Sigmoid colon (tissue), 7 donors: Measurements from ENCODE around the gene TRAFD1. TPM values are rescaled to one million over a fixed set of nuclear protein-coding genes. Genes with fewer than 3 reads are reported as not detected.

ENCODE experiments used
- DNase-seq: peaks from one replicate; pipeline ENCODE4 v3.0.0-alpha.2; 2019
- H3K27ac ChIP-seq, 4 donors: fragments of 200-600 bp; sonication (generic); one replicate each; pipeline ENCODE4 v1.5.1; 2016 to 2019; ENCODE audit warnings: mild to moderate bottlenecking in 1 of 4
- H3K27me3 ChIP-seq, 3 donors: fragments of 200-600 bp; sonication (generic); one replicate each; pipeline ENCODE4 v1.5.1; 2019; ENCODE audit warnings: mild to moderate bottlenecking in 1 of 3
- H3K36me3 ChIP-seq, 4 donors: fragments of 200-600 bp; sonication (generic); one replicate each; pipeline ENCODE4 v1.5.1; 2016 to 2019
- H3K4me1 ChIP-seq, 4 donors: fragments of 200-600 bp; sonication (generic); one replicate each; pipeline ENCODE4 v1.5.1; 2017 to 2019
- H3K4me3 ChIP-seq, 4 donors: fragments of 200-600 bp; sonication (generic); one replicate each; pipeline ENCODE4 v1.5.1; 2017 to 2019; ENCODE audit warnings: mild to moderate bottlenecking in 2 of 4, moderate library complexity in 1 of 4
- H3K9me3 ChIP-seq, 4 donors: fragments of 200-600 bp in 3 of 4; sonication (generic) in 3 of 4; one replicate each; pipeline versions ENCODE4 v1.5.1 to v1.6.1; 2013 to 2019
- EP300 ChIP-seq, 4 donors: sonication (generic); formaldehyde crosslinking; IDR thresholded peaks; one replicate each; pipeline ENCODE4 v1.6.1; 2017; ENCODE audit warnings: antibody characterized with exemption in 4 of 4
- POLR2A ChIP-seq, 2 donors: fragments of 450-650 bp; IDR thresholded peaks; one replicate each; pipeline ENCODE4 v1.6.1; 2016; ENCODE audit warnings: antibody characterized with exemption in 2 of 2, mild to moderate bottlenecking in 2 of 2, moderate library complexity in 2 of 2
- POLR2AphosphoS5 ChIP-seq, 4 donors: sonication (generic); formaldehyde crosslinking; IDR thresholded peaks; one replicate each; pipeline ENCODE4 v1.6.1; 2017; ENCODE audit warnings: antibody characterized with exemption in 4 of 4
- WGBS, 2 donors: extraction: QIAGEN DNeasy Blood & Tissue Kit; methylation state at CpG; one replicate each; pipeline ENCODE4 v1.1.7; 2013; 5-methylcytosine and 5-hydroxymethylcytosine counted together
- intact Hi-C: fragments of 100-400 bp; cut with DNase I; formaldehyde crosslinking; loops from one replicate; pipeline ENCODE4 v1.15.1; 2023
- polyA plus RNA-seq, 3 donors: library from polyadenylated mRNA; stranded (reverse); fragments of 200-250 nt; gene quantifications; one replicate each; pipeline ENCODE4 v1.2.3, GENCODE V29; 2013
- total RNA-seq, 4 donors: library from RNA; depleted of rRNA; stranded (reverse); fragments of >200 nt; gene quantifications; one replicate each; pipeline ENCODE4 v1.1.0, GENCODE V29; 2016
- TF ChIP-seq, protein P1 (sequence below), 4 experiments: fragments of 450-650 bp in 3 of 4; fragments of 200-600 bp in 1 of 4; IDR thresholded peaks; one replicate each; pipeline ENCODE4 v1.5.1; 2016 to 2019; ENCODE audit warnings: antibody characterized with exemption in 4 of 4, mild to moderate bottlenecking in 3 of 4, moderate library complexity in 2 of 4
- donor health status: healthy with polysubstance abuse.
- donor health status: Bipolar disorder and iron deficiency.
- donor health status: healthy.

The TRAFD1 gene, protein sequence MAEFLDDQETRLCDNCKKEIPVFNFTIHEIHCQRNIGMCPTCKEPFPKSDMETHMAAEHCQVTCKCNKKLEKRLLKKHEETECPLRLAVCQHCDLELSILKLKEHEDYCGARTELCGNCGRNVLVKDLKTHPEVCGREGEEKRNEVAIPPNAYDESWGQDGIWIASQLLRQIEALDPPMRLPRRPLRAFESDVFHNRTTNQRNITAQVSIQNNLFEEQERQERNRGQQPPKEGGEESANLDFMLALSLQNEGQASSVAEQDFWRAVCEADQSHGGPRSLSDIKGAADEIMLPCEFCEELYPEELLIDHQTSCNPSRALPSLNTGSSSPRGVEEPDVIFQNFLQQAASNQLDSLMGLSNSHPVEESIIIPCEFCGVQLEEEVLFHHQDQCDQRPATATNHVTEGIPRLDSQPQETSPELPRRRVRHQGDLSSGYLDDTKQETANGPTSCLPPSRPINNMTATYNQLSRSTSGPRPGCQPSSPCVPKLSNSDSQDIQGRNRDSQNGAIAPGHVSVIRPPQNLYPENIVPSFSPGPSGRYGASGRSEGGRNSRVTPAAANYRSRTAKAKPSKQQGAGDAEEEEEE
- total RNA-seq (10 to 100 TPM; 42.1 to 90.8 (median 74.7) TPM), polyA plus RNA-seq (10 to 100 TPM; 17.4 to 42.1 (median 17.6) TPM)

DNA sequence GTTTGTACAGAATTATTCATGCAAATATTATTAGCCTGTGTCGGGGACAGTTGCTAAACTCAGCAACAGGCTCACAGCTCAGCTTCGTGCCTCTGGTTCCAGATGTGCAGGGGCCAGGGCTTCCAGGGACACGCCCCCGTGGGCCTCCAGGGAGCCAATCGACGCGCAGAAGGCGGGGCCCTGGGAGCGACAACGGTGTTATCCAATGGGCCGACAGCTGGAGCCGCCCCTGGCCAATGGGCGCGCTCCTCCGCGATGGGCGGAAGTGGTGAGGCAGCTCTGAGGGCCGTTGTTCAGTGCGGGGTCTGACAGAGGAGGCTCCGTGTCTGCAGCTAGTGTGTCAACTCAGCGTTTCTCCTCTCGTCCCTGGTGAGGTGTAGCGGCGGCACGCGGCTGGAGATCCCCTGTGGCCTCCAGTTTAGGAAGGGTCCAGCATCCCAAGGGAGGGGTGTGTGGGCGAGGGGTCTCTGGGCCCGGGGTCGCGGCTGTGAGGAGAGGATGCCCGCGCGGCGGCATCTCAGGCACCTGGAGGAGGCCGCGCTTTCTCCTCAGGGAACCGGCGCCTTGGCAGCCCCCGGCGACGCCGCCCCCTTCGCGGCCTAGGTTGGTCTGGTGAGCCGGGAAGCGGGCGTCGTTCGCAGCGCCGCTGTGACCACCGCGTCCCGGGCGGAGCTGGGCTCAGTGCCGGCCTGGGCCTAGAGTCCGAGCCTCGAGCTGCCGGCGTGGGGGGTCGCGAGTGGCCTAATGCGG, at the start of gene TRAFD1:
TSS of gene TRAFD1 (plus strand) at position 311 of the 750 bp plus-strand sequence. CDS start 4,963 bp downstream, outside the sequence.
- Histone ChIP-seq H3K36me3 (no peaks in the 10 kb centered on the region), H3K27ac (peak within 1 kb of the TSS; percentile 96 to 99 (median 98)), H3K9me3 (no peaks in the 10 kb centered on the region), H3K27me3 (no peaks in the 10 kb centered on the region), H3K4me3 (peak within 1 kb of the TSS; percentile 80 to 94 (median 94)), H3K4me1 (peaks cover 0 to 81% (median 65%) of the 10 kb centered on the region in 4 donors)
- DNase-seq: peak; percentile 99
- intact Hi-C loops: loop anchor here (1.0 to 10.0 kb wide), 3 partner anchors 16 to 259 kb away; partner anchors contain the start of genes ERP29, HECTD4 and TMEM116
- 0% methylated on average over 63 of the region's 63 CpGs for WGBS, 2 donors
- TF ChIP-seq, protein P1, sequence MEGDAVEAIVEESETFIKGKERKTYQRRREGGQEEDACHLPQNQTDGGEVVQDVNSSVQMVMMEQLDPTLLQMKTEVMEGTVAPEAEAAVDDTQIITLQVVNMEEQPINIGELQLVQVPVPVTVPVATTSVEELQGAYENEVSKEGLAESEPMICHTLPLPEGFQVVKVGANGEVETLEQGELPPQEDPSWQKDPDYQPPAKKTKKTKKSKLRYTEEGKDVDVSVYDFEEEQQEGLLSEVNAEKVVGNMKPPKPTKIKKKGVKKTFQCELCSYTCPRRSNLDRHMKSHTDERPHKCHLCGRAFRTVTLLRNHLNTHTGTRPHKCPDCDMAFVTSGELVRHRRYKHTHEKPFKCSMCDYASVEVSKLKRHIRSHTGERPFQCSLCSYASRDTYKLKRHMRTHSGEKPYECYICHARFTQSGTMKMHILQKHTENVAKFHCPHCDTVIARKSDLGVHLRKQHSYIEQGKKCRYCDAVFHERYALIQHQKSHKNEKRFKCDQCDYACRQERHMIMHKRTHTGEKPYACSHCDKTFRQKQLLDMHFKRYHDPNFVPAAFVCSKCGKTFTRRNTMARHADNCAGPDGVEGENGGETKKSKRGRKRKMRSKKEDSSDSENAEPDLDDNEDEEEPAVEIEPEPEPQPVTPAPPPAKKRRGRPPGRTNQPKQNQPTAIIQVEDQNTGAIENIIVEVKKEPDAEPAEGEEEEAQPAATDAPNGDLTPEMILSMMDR (IDR thresholded peaks at IDR 0.05): no peak
- TF ChIP-seq POLR2A (IDR thresholded peaks at IDR 0.05) (peak; percentile 96 to 98), POLR2AphosphoS5 (IDR thresholded peaks at IDR 0.05) (peak; percentile 99 to 100 (median 99)), EP300 (IDR thresholded peaks at IDR 0.05) (peak in 1 of 4 donors; percentile 1)

DNA sequence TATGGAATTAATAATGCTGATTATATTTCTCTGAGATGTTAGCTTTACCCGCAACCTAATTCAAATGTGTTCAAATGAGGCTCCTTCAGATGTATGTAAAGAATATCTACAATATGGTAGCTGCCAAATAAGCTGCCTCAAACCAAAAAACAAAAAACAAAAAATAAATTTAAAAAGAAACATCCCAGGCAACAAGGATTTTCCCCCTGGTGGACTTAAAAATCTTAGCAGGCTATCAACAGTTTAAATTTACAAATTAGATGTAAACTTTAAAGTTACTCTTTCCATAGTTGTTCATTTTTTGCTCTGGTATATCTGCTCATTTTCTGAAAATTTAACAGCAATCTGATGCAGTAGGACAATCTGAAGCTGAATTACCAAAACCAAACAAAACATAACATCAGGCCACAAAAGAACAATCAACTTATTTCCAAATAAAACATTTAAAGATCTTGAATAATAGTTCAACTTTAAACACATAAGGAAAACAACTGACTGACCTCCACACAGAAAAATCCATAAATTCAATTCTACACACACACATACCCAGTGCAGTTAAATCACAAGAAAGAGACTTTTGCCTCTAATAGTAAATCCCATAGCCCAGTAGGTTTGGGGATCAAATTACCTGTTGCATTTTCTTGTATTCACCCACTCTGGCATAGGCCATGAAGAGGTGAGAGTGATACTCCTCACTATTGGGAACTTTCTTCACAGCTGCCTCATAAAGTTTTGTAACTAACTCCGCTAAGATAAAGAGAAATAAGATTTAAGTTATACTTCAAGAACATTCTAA, 38.1 kb upstream of the TRAFD1 start:
- Histone ChIP-seq H3K27me3 (no peaks in the 10 kb centered on the region), H3K27ac (no peak overlapping the region), H3K36me3 (peaks cover 8 to 65% (median 19%) of the 10 kb centered on the region in 4 donors), H3K4me3 (no peak overlapping the region), H3K9me3 (no peaks in the 10 kb centered on the region), H3K4me1 (no peaks in the 10 kb centered on the region)
- DNase-seq: no peak
- WGBS, 2 donors: 95 to 98% methylated on average over 2 of the region's 2 CpGs
- intact Hi-C loops: no loop called here
- TF ChIP-seq EP300 (IDR thresholded peaks at IDR 0.05) (no peak), POLR2AphosphoS5 (IDR thresholded peaks at IDR 0.05) (no peak), POLR2A (IDR thresholded peaks at IDR 0.05) (no peak)
- TF ChIP-seq, protein P1 (IDR thresholded peaks at IDR 0.05): no peak

DNA sequence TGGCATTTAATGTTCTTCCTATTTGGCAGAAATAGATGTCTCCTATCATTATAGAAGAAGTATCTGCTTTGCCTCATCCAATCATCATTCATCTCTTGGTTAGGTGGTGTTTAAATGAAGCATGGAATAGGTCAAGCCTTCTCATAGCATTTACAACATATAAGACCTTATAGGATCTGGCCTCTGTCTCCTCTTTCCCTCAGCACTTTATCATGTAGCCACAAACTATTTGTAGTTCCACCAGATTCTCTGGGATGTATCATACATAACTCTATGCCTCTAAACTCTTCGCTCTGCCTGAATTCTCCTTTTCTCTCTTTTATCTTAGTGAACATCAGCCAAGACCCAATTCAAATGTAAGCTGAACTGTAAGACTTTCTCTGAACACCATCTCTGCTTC, 37.5 kb upstream of the TRAFD1 start:
- 95 to 100% methylated on average over 1 of the region's 1 CpG for WGBS, 2 donors
- Histone ChIP-seq H3K4me3 (no peak overlapping the region), H3K4me1 (no peaks in the 10 kb centered on the region), H3K27ac (no peak overlapping the region), H3K27me3 (no peaks in the 10 kb centered on the region), H3K36me3 (peaks cover 8 to 69% (median 24%) of the 10 kb centered on the region in 4 donors), H3K9me3 (no peaks in the 10 kb centered on the region)
- TF ChIP-seq POLR2AphosphoS5 (IDR thresholded peaks at IDR 0.05) (no peak), POLR2A (IDR thresholded peaks at IDR 0.05) (no peak), EP300 (IDR thresholded peaks at IDR 0.05) (no peak)
- TF ChIP-seq, protein P1 (IDR thresholded peaks at IDR 0.05): no peak
- DNase-seq: no peak
- intact Hi-C loops: no loop called here

DNA sequence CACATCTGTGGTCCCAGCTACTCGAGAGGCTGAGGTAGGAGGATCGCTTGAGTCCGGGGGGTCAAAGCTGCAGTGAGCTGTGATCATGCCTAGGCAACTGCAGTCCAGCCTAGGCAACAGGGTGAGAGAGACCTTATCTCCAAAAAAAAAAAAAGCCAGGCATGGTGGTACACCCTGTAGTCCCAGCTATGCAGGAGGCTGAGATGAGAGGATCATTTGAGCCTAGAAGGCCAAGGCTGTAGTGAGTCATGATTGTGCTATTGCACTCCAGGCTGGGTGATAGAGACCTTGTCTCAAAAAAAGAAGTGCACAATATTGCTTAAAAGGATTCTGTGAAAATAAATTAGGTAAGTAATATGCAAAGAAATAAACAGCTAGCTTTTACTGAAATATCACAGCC, 33.8 kb upstream of the TRAFD1 start:
- no peaks in the 10 kb centered on the region for H3K27me3 ChIP-seq
- peaks cover 8 to 52% (median 15%) of the 10 kb centered on the region in 4 donors for H3K36me3 ChIP-seq
- 95 to 97% methylated on average over 3 of the region's 3 CpGs for WGBS, 2 donors
- no peak for DNase-seq
- no peak for TF ChIP-seq POLR2AphosphoS5 (IDR thresholded peaks at IDR 0.05)
- TF ChIP-seq POLR2A (IDR thresholded peaks at IDR 0.05): no peak
- TF ChIP-seq, protein P1 (IDR thresholded peaks at IDR 0.05): no peak
- TF ChIP-seq EP300 (IDR thresholded peaks at IDR 0.05): no peak
- no peak overlapping the region for H3K4me3 ChIP-seq
- H3K27ac ChIP-seq: no peak overlapping the region
- intact Hi-C loops: no loop called here
- H3K9me3 ChIP-seq: no peaks in the 10 kb centered on the region
- peaks cover 0 to 11% (median 6%) of the 10 kb centered on the region in 4 donors for H3K4me1 ChIP-seq
